Tibial nerve (tissue), 4 donors: Measurements from ENCODE around the gene CUX1. TPM values are rescaled to one million over a fixed set of nuclear protein-coding genes. Genes with fewer than 3 reads are reported as not detected.
A peak's percentile ranks its signal among the peaks of the same experiment; 100 is the strongest.
"Not testable (repeated sequence)": the region's sequence is repeated elsewhere in the genome, so short reads cannot be mapped to it uniquely, and the experiment has no call there.

Experiments used
- DNase-seq, 2 donors: peaks; one replicate each; pipeline ENCODE4 v3.0.0-alpha.2; 2019; ENCODE audit warnings: low spot score in 2 of 2
- H3K27ac ChIP-seq, 4 donors: fragments of 200-600 bp; sonication (generic) in 3 of 4; one replicate each; pipeline ENCODE4 v1.5.1; 2017 to 2019; ENCODE audit warnings: mild to moderate bottlenecking in 1 of 4
- H3K27me3 ChIP-seq, 2 donors: fragments of 200-600 bp; sonication (generic) in 1 of 2; one replicate each; pipeline versions ENCODE4 v1.5.1 to v1.6.0; 2017 to 2019
- H3K36me3 ChIP-seq, 3 donors: fragments of 200-600 bp; sonication (generic); one replicate each; pipeline ENCODE4 v1.5.1; 2018 to 2019
- H3K4me1 ChIP-seq, 4 donors: fragments of 200-600 bp; sonication (generic) in 3 of 4; one replicate each; pipeline ENCODE4 v1.5.1; 2017 to 2019
- H3K4me3 ChIP-seq, 4 donors: fragments of 200-600 bp; sonication (generic) in 3 of 4; one replicate each; pipeline ENCODE4 v1.5.1; 2017 to 2019; ENCODE audit warnings: mild to moderate bottlenecking in 1 of 4, moderate library complexity in 1 of 4
- H3K9me3 ChIP-seq, 4 donors: fragments of 200-600 bp; sonication (generic) in 3 of 4; one replicate each; pipeline ENCODE4 v1.5.1; 2017 to 2019
- EP300 ChIP-seq, 2 donors: sonication (generic); formaldehyde crosslinking; IDR thresholded peaks; one replicate each; pipeline ENCODE4 v1.6.1; 2017; ENCODE audit warnings: antibody characterized with exemption in 2 of 2, mild to moderate bottlenecking in 1 of 2
- POLR2A ChIP-seq, 2 donors: fragments of 450-650 bp; IDR thresholded peaks; one replicate each; pipeline ENCODE4 v1.6.1; 2017; ENCODE audit warnings: antibody characterized with exemption in 2 of 2, mild to moderate bottlenecking in 2 of 2, moderate library complexity in 2 of 2
- WGBS, 2 donors: methylation state at CpG; one replicate each; pipeline ENCODE4 v1.1.5; 2018; 5-methylcytosine and 5-hydroxymethylcytosine counted together
- total RNA-seq, 4 donors: library from RNA; depleted of rRNA; stranded (reverse); fragments of >200 nt; gene quantifications; one replicate each; pipeline ENCODE4 v1.1.0, GENCODE V29; 2016
- TF ChIP-seq, protein P1 (sequence below), 5 experiments: fragments of 200-600 bp in 3 of 5; fragments of 450-650 bp in 2 of 5; sonication (generic) in 3 of 5; IDR thresholded peaks; one replicate each; pipeline ENCODE4 v1.5.1; 2016 to 2019; ENCODE audit warnings: antibody characterized with exemption in 5 of 5, mild to moderate bottlenecking in 3 of 5, moderate library complexity in 2 of 5

CUX1 gene
- total RNA-seq, 4 donors from 2014 or later, result 74.5 to 104 (median 84.3) TPM

DNA sequence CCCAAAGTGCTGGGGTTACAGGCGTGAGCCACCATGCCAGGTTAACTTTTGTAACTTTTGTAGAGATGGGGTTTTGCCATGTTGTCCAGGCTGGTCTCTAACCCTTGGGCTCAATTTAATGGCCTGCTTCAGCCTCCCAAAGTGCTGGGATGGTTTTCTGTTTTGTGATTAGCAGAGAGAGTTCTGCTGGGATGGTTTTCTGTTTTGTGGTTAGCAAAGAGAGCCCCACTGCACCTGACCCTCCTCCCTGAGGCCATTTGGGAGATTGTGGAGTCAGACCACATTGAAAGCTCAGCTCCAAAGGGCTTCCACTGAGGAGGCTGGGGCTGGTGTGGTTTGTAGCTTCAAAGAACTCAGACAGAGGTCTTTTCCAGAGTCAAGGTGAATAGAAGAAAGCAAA is 29.6 kb upstream of the CUX1 start:
- DNase-seq, result no peak
- no peak overlapping the region for H3K27ac ChIP-seq
- TF ChIP-seq, protein P1, sequence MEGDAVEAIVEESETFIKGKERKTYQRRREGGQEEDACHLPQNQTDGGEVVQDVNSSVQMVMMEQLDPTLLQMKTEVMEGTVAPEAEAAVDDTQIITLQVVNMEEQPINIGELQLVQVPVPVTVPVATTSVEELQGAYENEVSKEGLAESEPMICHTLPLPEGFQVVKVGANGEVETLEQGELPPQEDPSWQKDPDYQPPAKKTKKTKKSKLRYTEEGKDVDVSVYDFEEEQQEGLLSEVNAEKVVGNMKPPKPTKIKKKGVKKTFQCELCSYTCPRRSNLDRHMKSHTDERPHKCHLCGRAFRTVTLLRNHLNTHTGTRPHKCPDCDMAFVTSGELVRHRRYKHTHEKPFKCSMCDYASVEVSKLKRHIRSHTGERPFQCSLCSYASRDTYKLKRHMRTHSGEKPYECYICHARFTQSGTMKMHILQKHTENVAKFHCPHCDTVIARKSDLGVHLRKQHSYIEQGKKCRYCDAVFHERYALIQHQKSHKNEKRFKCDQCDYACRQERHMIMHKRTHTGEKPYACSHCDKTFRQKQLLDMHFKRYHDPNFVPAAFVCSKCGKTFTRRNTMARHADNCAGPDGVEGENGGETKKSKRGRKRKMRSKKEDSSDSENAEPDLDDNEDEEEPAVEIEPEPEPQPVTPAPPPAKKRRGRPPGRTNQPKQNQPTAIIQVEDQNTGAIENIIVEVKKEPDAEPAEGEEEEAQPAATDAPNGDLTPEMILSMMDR (IDR thresholded peaks at IDR 0.05), result no peak
- no peak for TF ChIP-seq POLR2A (IDR thresholded peaks at IDR 0.05)
- no peak for TF ChIP-seq EP300 (IDR thresholded peaks at IDR 0.05)
- 100% methylated on average over 1 of the region's 1 CpG for WGBS, 2 donors
- H3K36me3 ChIP-seq, result no peaks in the 10 kb centered on the region
- peaks cover 0 to 9% (median 0%) of the 10 kb centered on the region in 4 donors for H3K9me3 ChIP-seq
- no peaks in the 10 kb centered on the region for H3K27me3 ChIP-seq
- H3K4me3 ChIP-seq, result no peak overlapping the region
- H3K4me1 ChIP-seq, result peaks cover 0 to 9% (median 3%) of the 10 kb centered on the region in 4 donors

- Histone ChIP-seq H3K9me3 (peaks cover 0 to 9% (median 0%) of the 10 kb centered on the region in 4 donors), H3K4me3 (no peak overlapping the region), H3K36me3 (no peaks in the 10 kb centered on the region), H3K27me3 (no peaks in the 10 kb centered on the region), H3K4me1 (peaks cover 0 to 9% (median 3%) of the 10 kb centered on the region in 4 donors), H3K27ac (no peak overlapping the region)
- DNase-seq, result no peak
- 62 to 87% methylated on average over 1 of the region's 1 CpG for WGBS, 2 donors
- TF ChIP-seq EP300 (IDR thresholded peaks at IDR 0.05) (no peak), POLR2A (IDR thresholded peaks at IDR 0.05) (no peak)
- TF ChIP-seq, protein P1 (IDR thresholded peaks at IDR 0.05), result no peak
Observed at GRCh38 chr7:101788517-101788916, 28.9 kb upstream of the CUX1 start.

GRCh38 chr7:101790566-101791293 is 26.7 kb upstream of the CUX1 start:
- peaks cover 0 to 9% (median 0%) of the 10 kb centered on the region in 4 donors for H3K9me3 ChIP-seq
- no peaks in the 10 kb centered on the region for H3K36me3 ChIP-seq
- no peak overlapping the region for H3K4me3 ChIP-seq
- WGBS, 2 donors, result 85% methylated on average over 9 to 10 of the region's 10 CpGs
- H3K27me3 ChIP-seq, result no peaks in the 10 kb centered on the region
- no peak overlapping the region for H3K27ac ChIP-seq
- no peak for DNase-seq
- TF ChIP-seq EP300 (IDR thresholded peaks at IDR 0.05) (no peak), POLR2A (IDR thresholded peaks at IDR 0.05) (no peak)
- TF ChIP-seq, protein P1 (IDR thresholded peaks at IDR 0.05), result no peak
- no peaks in the 10 kb centered on the region for H3K4me1 ChIP-seq

DNA sequence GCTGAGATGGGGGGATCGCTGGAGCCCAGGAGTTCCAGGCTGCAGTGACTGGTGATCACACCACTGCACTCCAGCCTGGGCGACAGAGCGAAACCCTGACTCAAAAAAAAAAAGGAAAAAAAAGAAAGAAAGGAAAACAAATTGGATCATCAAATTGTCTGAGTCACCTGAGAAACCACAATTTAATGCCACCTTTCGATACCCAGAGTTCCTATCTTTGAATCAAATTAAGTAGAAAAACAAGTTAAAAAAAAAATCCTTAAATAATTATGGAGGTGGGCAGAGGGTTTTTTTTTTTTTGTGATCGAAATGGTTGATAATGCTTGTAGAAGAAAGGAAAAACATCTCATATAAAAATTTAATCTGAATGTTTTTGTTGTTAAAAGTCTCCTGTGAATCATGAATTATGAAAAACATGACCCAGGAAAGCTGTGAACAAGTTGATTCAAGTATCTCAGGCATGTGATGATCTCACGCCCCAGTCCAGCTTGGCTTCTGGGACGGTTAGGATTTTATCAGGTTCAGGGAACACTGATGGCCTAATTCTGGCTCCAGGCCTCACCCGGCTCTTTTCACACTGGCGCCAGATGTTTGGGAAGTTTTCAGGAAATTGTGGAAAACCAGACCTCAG is 25.3 kb upstream of the CUX1 start:
- Histone ChIP-seq H3K4me3 (no peak overlapping the region), H3K27me3 (no peaks in the 10 kb centered on the region), H3K4me1 (no peaks in the 10 kb centered on the region), H3K27ac (peak overlapping the region in 1 of 4 donors; percentile 14), H3K36me3 (no peaks in the 10 kb centered on the region), H3K9me3 (peaks cover 0 to 9% (median 0%) of the 10 kb centered on the region in 4 donors)
- peak in 1 of 2 donors; percentile 42 for TF ChIP-seq EP300 (IDR thresholded peaks at IDR 0.05)
- TF ChIP-seq, protein P1 (IDR thresholded peaks at IDR 0.05), result no peak
- WGBS, 2 donors, result 63 to 67% methylated on average over 9 of the region's 9 CpGs
- peak; percentile 33 to 63 for DNase-seq

GRCh38 chr7:101792682-101793071 is 24.7 kb upstream of the CUX1 start:
- not testable (repeated sequence) for DNase-seq, H3K27me3 ChIP-seq, H3K36me3 ChIP-seq, H3K27ac ChIP-seq, H3K9me3 ChIP-seq, H3K4me1 ChIP-seq, H3K4me3 ChIP-seq
- WGBS, 2 donors, result 91 to 92% methylated on average over 4 of the region's 4 CpGs
